Mucosa of gallbladder (tissue), 1 donor: ENCODE results near the gene PIK3R1. TPM values are rescaled to one million over a fixed set of nuclear protein-coding genes. Genes with fewer than 3 reads are reported as not detected.

Source experiments
- DNase-seq: peaks from one replicate; pipeline ENCODE4 v3.0.0-alpha.2; 2020; ENCODE audit warnings: low spot score
- total RNA-seq: library from RNA; stranded (reverse); gene quantifications from one replicate; pipeline ENCODE4 v1.2.1, GENCODE V29; 2021
- donor health status: DM: no; HTN: no; CAD: no.

The PIK3R1 gene
- total RNA-seq, 1 donor from 2014 or later, result 125 TPM

GRCh38 chr5:68251804-68252522, 36.4 kb downstream of the PIK3R1 start:
- DNase-seq, result peak; percentile 53

GRCh38 chr5:68252673-68253623, 37.4 kb downstream of the PIK3R1 start:
- peak; percentile 47 for DNase-seq

GRCh38 chr5:68253624-68254585, 38.3 kb downstream of the PIK3R1 start:
- no peak for DNase-seq

GRCh38 chr5:68254810-68255209, 39.3 kb downstream of the PIK3R1 start:
- no peak for DNase-seq

- no peak for DNase-seq
These were observed 40.0 kb downstream of the PIK3R1 start for GRCh38 chr5:68255305-68256120.

GRCh38 chr5:68257210-68257609, 41.7 kb downstream of the PIK3R1 start:
- no peak for DNase-seq

- no peak for DNase-seq
These were observed 43.0 kb downstream of the PIK3R1 start for GRCh38 chr5:68258531-68258930.

GRCh38 chr5:68259700-68260099, 44.1 kb downstream of the PIK3R1 start:
- no peak for DNase-seq

- no peak for DNase-seq
These were observed 44.9 kb downstream of the PIK3R1 start for GRCh38 chr5:68260467-68260866.

- no peak for DNase-seq
These were observed 45.6 kb downstream of the PIK3R1 start for GRCh38 chr5:68261169-68261568.

GRCh38 chr5:68261569-68262065, 46.1 kb downstream of the PIK3R1 start:
- no peak for DNase-seq

GRCh38 chr5:68264024-68264956, 48.7 kb downstream of the PIK3R1 start:
- DNase-seq, result peak; percentile 80

GRCh38 chr5:68265347-68265746, 49.8 kb downstream of the PIK3R1 start:
- no peak for DNase-seq

- no peak for DNase-seq
These were observed 50.4 kb downstream of the PIK3R1 start for GRCh38 chr5:68265822-68266395.

- DNase-seq, result no peak
These were observed 50.9 kb downstream of the PIK3R1 start for GRCh38 chr5:68266457-68266856.

GRCh38 chr5:68267066-68267465, 51.5 kb downstream of the PIK3R1 start:
- DNase-seq, result no peak

GRCh38 chr5:68268101-68268851, 52.7 kb downstream of the PIK3R1 start:
- DNase-seq, result no peak

- no peak for DNase-seq
These were observed 53.2 kb downstream of the PIK3R1 start for GRCh38 chr5:68268852-68269130.

GRCh38 chr5:68269820-68270219, 54.3 kb downstream of the PIK3R1 start:
- no peak for DNase-seq
